Endothelial cell (in vitro differentiated cells): Measurements from ENCODE around the gene KRT72. TPM values are rescaled to one million over a fixed set of nuclear protein-coding genes. Genes with fewer than 3 reads are reported as not detected.

Source experiments
- DNase-seq: peaks from one replicate; pipeline ENCODE4 v3.0.0; 2021; ENCODE audit warnings: low spot score
- H3K27ac Mint-ChIP-seq: one replicate; pipeline ENCODE4 v1.8.0; 2021; ENCODE audit warnings: mixed read lengths, inconsistent platforms; ENCODE audit not compliant: unreplicated experiment
- H3K27me3 Mint-ChIP-seq: one replicate; pipeline ENCODE4 v1.8.0; 2021; ENCODE audit warnings: mild to moderate bottlenecking, moderate library complexity, mixed read lengths, inconsistent platforms; ENCODE audit not compliant: unreplicated experiment
- H3K36me3 Mint-ChIP-seq: one replicate; pipeline ENCODE4 v1.8.0; 2021; ENCODE audit warnings: mild to moderate bottlenecking, low read depth, mixed read lengths, inconsistent platforms; ENCODE audit not compliant: unreplicated experiment
- H3K4me1 Mint-ChIP-seq: one replicate; pipeline ENCODE4 v1.8.0; 2021; ENCODE audit warnings: mild to moderate bottlenecking, mixed read lengths, inconsistent platforms; ENCODE audit not compliant: unreplicated experiment
- H3K4me3 Mint-ChIP-seq: one replicate; pipeline ENCODE4 v1.8.0; 2021; ENCODE audit warnings: mild to moderate bottlenecking, mixed read lengths, inconsistent platforms; ENCODE audit not compliant: unreplicated experiment
- H3K9me3 Mint-ChIP-seq: one replicate; pipeline ENCODE4 v1.8.0; 2021; ENCODE audit warnings: mixed read lengths, inconsistent platforms; ENCODE audit not compliant: unreplicated experiment
- total RNA-seq: library from RNA; stranded (reverse); fragmentation: NEBNext Ultra II Directional; extraction: Animal tissue kit (Norgen Biotek cat#: 25700); gene quantifications from one replicate; pipeline ENCODE4 v1.2.1, GENCODE V29; 2021; ENCODE audit not compliant: unreplicated experiment
- TF ChIP-seq, protein P1 (sequence below): fragments of 200-600 bp; sonication (generic); IDR thresholded peaks from one replicate; pipeline ENCODE4 v1.5.0; 2021; ENCODE audit warnings: antibody characterized with exemption; ENCODE audit not compliant: unreplicated experiment

KRT72 gene
- total RNA-seq, 1 donor from 2014 or later, result 0.28 TPM

DNA sequence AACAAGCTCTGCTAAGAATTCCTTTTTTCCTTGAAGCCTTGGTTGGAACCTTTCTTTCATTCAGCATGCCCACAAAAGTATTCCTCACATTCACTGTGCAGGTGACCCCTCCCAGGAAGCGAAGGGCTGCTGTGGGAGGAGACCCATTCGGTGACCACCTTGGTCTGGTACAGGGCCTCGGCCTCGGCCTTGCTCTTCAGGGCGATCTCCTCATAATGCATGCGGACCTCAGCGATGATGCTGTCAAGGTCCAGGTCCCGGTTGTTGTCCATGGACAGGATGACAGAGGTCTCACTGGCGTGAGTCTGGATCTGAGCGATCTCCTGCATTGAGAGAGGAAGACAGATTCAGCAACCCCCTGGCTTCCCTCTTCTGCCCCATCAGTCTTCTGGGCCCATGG, 30.8 kb downstream of the KRT72 start:
- Mint-ChIP-seq H3K4me3 (no peak overlapping the region), H3K9me3 (no peaks in the 10 kb centered on the region), H3K27ac (no peak overlapping the region), H3K27me3 (peaks cover 9% of the 10 kb centered on the region), H3K36me3 (no peaks in the 10 kb centered on the region), H3K4me1 (peaks cover 14% of the 10 kb centered on the region)
- TF ChIP-seq, protein P1, sequence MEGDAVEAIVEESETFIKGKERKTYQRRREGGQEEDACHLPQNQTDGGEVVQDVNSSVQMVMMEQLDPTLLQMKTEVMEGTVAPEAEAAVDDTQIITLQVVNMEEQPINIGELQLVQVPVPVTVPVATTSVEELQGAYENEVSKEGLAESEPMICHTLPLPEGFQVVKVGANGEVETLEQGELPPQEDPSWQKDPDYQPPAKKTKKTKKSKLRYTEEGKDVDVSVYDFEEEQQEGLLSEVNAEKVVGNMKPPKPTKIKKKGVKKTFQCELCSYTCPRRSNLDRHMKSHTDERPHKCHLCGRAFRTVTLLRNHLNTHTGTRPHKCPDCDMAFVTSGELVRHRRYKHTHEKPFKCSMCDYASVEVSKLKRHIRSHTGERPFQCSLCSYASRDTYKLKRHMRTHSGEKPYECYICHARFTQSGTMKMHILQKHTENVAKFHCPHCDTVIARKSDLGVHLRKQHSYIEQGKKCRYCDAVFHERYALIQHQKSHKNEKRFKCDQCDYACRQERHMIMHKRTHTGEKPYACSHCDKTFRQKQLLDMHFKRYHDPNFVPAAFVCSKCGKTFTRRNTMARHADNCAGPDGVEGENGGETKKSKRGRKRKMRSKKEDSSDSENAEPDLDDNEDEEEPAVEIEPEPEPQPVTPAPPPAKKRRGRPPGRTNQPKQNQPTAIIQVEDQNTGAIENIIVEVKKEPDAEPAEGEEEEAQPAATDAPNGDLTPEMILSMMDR, result no peak
- DNase-seq, result no peak

DNA sequence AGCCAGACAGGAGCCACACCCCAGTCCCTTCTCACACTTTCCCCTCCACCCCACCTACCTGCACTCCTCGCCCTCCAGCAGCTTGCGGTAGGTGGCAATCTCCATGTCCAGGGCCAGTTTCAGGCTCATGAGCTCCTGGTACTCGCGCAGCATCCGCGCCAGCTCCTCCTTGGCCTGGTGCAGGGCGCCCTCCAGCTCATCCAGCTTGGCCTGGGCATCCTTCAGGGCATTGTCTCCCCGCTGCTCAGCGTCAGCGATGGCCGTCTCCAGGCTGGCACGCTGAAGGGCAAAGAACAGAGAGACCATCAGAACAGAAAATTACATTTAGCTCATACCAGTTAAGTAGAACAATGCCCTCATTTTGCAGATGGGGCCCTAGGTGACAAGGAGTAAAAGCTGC, 33.2 kb downstream of the KRT72 start:
- Mint-ChIP-seq H3K36me3 (no peaks in the 10 kb centered on the region), H3K4me3 (no peak overlapping the region), H3K27me3 (peaks cover 9% of the 10 kb centered on the region), H3K27ac (no peak overlapping the region), H3K9me3 (no peaks in the 10 kb centered on the region), H3K4me1 (peaks cover 14% of the 10 kb centered on the region)
- TF ChIP-seq, protein P1, result no peak
- no peak for DNase-seq

DNA sequence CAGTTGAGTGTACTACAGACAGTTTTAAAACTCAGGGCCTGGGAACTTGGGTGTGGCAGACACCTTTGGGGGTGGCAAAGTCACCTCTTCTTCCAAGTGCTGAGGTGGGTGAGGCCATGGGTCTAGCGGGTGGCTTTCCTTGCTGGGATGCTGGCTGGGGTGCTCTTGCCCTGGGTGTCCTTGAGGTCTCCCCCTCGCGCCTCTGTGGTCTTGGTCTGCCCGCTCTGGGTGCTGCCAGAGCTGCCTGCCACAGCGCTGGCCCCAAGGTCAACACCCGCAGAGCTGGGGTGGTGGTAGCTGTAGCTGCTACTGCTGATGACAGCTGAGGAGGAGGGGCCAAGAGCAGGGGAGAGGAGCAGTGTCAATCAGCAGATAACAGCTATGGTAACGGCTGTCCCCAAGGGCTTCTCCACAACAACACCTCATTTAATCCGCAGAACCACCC, 34.4 kb downstream of the KRT72 start:
- TF ChIP-seq, protein P1, result no peak
- Mint-ChIP-seq H3K9me3 (no peaks in the 10 kb centered on the region), H3K36me3 (no peaks in the 10 kb centered on the region), H3K4me3 (no peak overlapping the region), H3K27ac (no peak overlapping the region), H3K4me1 (peaks cover 6% of the 10 kb centered on the region), H3K27me3 (peaks cover 9% of the 10 kb centered on the region)
- DNase-seq, result no peak

DNA sequence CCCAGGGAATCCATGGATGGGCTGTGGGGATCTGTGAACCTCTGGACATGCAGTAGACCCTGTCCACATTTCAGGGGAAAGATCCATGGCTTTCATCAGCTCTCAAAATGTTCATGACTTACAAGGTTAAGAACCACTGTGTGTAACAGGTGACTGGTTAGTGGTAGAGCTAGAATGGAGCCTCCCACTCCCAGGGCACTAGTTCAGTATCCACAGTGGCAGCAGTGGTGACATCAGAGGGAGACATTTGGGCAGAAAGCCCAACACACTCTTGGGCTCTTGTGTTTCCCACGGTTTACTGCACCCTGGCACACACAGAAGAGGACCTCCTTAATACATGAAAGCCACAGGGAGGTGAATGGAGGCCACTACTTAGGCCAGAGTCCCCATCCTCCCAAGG, 36.7 kb downstream of the KRT72 start:
- no peaks in the 10 kb centered on the region for H3K9me3 Mint-ChIP-seq
- no peak for DNase-seq
- peaks cover 6% of the 10 kb centered on the region for H3K27me3 Mint-ChIP-seq
- H3K4me1 Mint-ChIP-seq, result peaks cover 2% of the 10 kb centered on the region
- H3K36me3 Mint-ChIP-seq, result no peaks in the 10 kb centered on the region
- TF ChIP-seq, protein P1, result no peak
- H3K27ac Mint-ChIP-seq, result no peak overlapping the region
- no peak overlapping the region for H3K4me3 Mint-ChIP-seq

DNA sequence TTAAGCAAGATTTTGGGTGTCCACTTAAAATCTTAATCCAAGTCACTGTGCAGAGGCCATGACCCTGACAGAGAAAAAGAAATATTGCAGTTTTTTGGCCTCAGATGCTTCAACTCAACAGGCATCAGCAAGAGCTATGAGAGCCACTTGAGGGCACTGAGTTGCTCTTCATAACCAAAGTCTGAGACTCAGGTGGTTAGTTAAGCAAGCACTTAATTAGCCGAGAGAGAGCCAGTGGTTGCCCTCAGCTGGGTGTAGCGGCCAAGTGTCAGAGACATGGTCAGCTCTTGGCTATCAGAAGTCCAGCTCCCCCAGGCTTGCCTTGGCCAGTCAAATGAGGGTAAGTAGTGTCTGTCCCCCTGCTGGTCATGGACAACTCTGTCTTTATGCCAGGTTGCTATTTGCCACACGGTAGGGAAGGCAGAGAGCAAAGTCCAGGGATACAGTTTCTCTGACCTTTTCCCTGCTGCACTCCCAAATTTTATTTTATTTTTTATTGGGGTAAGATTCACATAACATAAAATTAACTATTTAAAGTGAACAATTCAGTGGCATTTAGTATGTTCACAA, 39.3 kb downstream of the KRT72 start:
- no peak overlapping the region for H3K4me3 Mint-ChIP-seq
- peaks cover 6% of the 10 kb centered on the region for H3K27me3 Mint-ChIP-seq
- no peak for DNase-seq

More for the DNA sequence above, 39.3 kb downstream of the KRT72 start:
- Mint-ChIP-seq H3K27ac (no peak overlapping the region), H3K36me3 (no peaks in the 10 kb centered on the region), H3K9me3 (peaks cover 4% of the 10 kb centered on the region), H3K4me1 (no peaks in the 10 kb centered on the region)
- TF ChIP-seq, protein P1, result peak; percentile 49
